GM12892 (cell line): Measurements from ENCODE around the gene MMP17.

Experiments
- POLR2A ChIP-seq: IDR thresholded peaks from 2 replicates; pipeline ENCODE4 v1.6.1; 2011; ENCODE audit warnings: low read depth, low read length, control low read depth
- POLR2AphosphoS5 ChIP-seq: IDR thresholded peaks from 2 replicates; pipeline ENCODE4 v1.6.1; 2011; ENCODE audit warnings: low read depth, low read length, control low read depth
- TAF1 ChIP-seq: IDR thresholded peaks from 2 replicates; pipeline ENCODE4 v1.6.1; 2011; ENCODE audit warnings: low read depth, mild to moderate bottlenecking, control low read depth, low read length, borderline replicate concordance

- TF ChIP-seq POLR2A: no peak
- TF ChIP-seq POLR2AphosphoS5: no peak
- TF ChIP-seq TAF1: no peak
These were observed 19.3 kb downstream of the MMP17 start for GRCh38 chr12:131847456-131847855.
